ENCODE data around the gene MANEA. TPM values are rescaled to one million over a fixed set of nuclear protein-coding genes. Genes with fewer than 3 reads are reported as not detected.

Gene MANEA
- polyA plus RNA-seq, 2 of the 4 experiments (the other 2 are of a cell fraction) = 4.0 to 13.3 TPM

DNA sequence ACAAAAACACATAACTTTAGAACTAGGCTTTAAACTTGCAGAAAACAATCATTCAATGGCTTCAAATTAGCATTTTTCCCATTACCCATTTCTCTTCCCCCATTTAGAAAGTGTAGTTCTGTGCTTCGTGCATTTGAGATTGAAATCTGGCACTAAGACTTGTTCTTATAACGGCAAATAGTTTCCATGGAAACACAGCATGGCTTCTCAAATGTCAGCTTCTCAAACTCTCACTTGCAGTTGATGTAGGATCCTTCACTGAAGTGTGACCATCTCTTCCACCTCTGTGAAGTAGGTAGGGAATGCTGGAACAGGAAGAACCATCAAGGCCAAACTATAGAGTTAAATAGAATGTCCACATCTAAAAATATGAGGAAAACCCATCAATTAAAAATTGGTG, 52.2 kb downstream of the MANEA start (continued):
- TF ChIP-seq, protein P1, sequence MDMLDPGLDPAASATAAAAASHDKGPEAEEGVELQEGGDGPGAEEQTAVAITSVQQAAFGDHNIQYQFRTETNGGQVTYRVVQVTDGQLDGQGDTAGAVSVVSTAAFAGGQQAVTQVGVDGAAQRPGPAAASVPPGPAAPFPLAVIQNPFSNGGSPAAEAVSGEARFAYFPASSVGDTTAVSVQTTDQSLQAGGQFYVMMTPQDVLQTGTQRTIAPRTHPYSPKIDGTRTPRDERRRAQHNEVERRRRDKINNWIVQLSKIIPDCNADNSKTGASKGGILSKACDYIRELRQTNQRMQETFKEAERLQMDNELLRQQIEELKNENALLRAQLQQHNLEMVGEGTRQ (IDR thresholded peaks at IDR 0.05) = no peak

- no peaks in the 10 kb centered on the region for H3K4me1 ChIP-seq
- CTCF ChIA-PET = no interaction called here
- no peak for ATAC-seq
These were observed 59.5 kb downstream of the MANEA start for GRCh38 chr6:95636552-95637431.

DNA sequence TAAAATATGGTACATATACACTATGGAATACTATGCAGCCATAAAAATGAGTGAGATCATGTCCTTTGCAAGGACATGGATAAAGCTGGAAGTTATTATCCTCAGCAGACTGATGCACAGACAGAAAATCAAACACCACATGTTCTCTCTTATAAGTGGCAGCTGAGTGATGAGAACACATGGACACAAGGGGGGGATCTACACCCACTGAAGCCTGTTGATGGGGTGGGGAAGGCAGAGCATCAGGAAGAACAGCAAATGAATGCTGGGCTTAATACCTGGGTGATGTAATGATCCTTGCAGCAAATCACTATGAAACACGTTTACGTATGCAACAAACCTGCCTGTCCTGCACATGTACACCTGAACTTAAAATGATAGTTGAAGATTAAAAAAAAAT, 71.3 kb downstream of the MANEA start:
- no peak overlapping the region for H3K27ac ChIP-seq
- 52% methylated on average over 2 of the region's 2 CpGs for WGBS (ENCODE audit: missing lambda C conversion rate)
- H3K4me2 ChIP-seq = no peak overlapping the region
- TF ChIP-seq ZC3H11A (IDR thresholded peaks at IDR 0.05) = no peak
- no peak for TF ChIP-seq SREBF2 (IDR thresholded peaks at IDR 0.05)
- no peak for TF ChIP-seq MAFK (IDR thresholded peaks at IDR 0.05; ENCODE audit: partially characterized antibody)
- no peak for TF ChIP-seq HEYL (CRISPR knock-in tag; IDR thresholded peaks at IDR 0.05)
- no peak for TF ChIP-seq EP300 (IDR thresholded peaks at IDR 0.05)
- TF ChIP-seq, protein P2, sequence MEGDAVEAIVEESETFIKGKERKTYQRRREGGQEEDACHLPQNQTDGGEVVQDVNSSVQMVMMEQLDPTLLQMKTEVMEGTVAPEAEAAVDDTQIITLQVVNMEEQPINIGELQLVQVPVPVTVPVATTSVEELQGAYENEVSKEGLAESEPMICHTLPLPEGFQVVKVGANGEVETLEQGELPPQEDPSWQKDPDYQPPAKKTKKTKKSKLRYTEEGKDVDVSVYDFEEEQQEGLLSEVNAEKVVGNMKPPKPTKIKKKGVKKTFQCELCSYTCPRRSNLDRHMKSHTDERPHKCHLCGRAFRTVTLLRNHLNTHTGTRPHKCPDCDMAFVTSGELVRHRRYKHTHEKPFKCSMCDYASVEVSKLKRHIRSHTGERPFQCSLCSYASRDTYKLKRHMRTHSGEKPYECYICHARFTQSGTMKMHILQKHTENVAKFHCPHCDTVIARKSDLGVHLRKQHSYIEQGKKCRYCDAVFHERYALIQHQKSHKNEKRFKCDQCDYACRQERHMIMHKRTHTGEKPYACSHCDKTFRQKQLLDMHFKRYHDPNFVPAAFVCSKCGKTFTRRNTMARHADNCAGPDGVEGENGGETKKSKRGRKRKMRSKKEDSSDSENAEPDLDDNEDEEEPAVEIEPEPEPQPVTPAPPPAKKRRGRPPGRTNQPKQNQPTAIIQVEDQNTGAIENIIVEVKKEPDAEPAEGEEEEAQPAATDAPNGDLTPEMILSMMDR (IDR thresholded peaks at IDR 0.05) = no peak
- TF ChIP-seq, protein P3, sequence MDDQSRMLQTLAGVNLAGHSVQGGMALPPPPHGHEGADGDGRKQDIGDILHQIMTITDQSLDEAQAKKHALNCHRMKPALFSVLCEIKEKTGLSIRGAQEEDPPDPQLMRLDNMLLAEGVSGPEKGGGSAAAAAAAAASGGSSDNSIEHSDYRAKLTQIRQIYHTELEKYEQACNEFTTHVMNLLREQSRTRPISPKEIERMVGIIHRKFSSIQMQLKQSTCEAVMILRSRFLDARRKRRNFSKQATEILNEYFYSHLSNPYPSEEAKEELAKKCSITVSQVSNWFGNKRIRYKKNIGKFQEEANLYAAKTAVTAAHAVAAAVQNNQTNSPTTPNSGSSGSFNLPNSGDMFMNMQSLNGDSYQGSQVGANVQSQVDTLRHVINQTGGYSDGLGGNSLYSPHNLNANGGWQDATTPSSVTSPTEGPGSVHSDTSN (IDR thresholded peaks at IDR 0.05) = no peak
- TF ChIP-seq, protein P4, sequence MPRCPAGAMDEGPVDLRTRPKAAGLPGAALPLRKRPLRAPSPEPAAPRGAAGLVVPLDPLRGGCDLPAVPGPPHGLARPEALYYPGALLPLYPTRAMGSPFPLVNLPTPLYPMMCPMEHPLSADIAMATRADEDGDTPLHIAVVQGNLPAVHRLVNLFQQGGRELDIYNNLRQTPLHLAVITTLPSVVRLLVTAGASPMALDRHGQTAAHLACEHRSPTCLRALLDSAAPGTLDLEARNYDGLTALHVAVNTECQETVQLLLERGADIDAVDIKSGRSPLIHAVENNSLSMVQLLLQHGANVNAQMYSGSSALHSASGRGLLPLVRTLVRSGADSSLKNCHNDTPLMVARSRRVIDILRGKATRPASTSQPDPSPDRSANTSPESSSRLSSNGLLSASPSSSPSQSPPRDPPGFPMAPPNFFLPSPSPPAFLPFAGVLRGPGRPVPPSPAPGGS (IDR thresholded peaks at IDR 0.05) = no peak
- TF ChIP-seq EHMT2 (IDR thresholded peaks at IDR 0.05; ENCODE audit: low read depth) = no peak
- no peak for TF ChIP-seq CBX8 (IDR thresholded peaks at IDR 0.05)
- TF ChIP-seq FOXS1 (CRISPR knock-in tag; IDR thresholded peaks at IDR 0.05) = no peak
- no peak for FAIRE-seq
- H3K4me1 ChIP-seq = no peaks in the 10 kb centered on the region
- no peak for DNase-seq (ENCODE audit: low read depth in 1 of 2, low spot score in 1 of 2)
- H3K4me3 ChIP-seq = no peak overlapping the region
- POLR2A ChIA-PET = no interaction called here
- CTCF ChIA-PET = interaction anchor here (1.2 kb wide), 1 partner anchor 12 kb away, joined by 3 read pairs; no protein-coding TSS in a partner anchor
- ATAC-seq = no peak
- no peaks in the 10 kb centered on the region for H3K9me3 ChIP-seq

More at GRCh38 chr6:95636552-95637431, 59.5 kb downstream of the MANEA start:
- FAIRE-seq = no peak
- Histone ChIP-seq H3K4me2 (no peak overlapping the region), H3K4me3 (no peak overlapping the region), H3K9me3 (no peaks in the 10 kb centered on the region), H3K27ac (no peak overlapping the region)
- TF ChIP-seq ZC3H11A (IDR thresholded peaks at IDR 0.05) (no peak), RNF2 (IDR thresholded peaks at IDR 0.05; ENCODE audit: borderline replicate concordance, low read depth) (no peak), CBX2 (IDR thresholded peaks at IDR 0.05; ENCODE audit: borderline replicate concordance, low read depth) (no peak), FOSB (CRISPR knock-in tag; IDR thresholded peaks at IDR 0.05) (no peak), POLR2A (IDR thresholded peaks at IDR 0.05; ENCODE audit: low read length) (no peak), MYC (IDR thresholded peaks at IDR 0.05; ENCODE audit: borderline replicate concordance, low read length) (no peak), SREBF2 (IDR thresholded peaks at IDR 0.05) (no peak)
- TF ChIP-seq, protein P4 (IDR thresholded peaks at IDR 0.05) = no peak
- 58% methylated on average over 5 of the region's 25 CpGs for WGBS (ENCODE audit: missing lambda C conversion rate)
- no peak for DNase-seq (ENCODE audit: low read depth in 1 of 2, low spot score in 1 of 2)
- POLR2A ChIA-PET = no interaction called here
